HEK293T (cell line): ENCODE data around the gene WNK1.

Source experiments
- BHLHE40 ChIP-seq: fragments of 450-650 bp; IDR thresholded peaks from 2 replicates; pipeline ENCODE4 v1.6.1; 2016; ENCODE audit warnings: mild to moderate bottlenecking, moderate library complexity, borderline replicate concordance
- ELF4 ChIP-seq: fragments of 450-650 bp; IDR thresholded peaks from 2 replicates; pipeline ENCODE4 v1.6.1; 2017; ENCODE audit warnings: antibody characterized with exemption
- FOXM1 ChIP-seq: fragments of 450-650 bp; IDR thresholded peaks from 2 replicates; pipeline ENCODE4 v1.6.1; 2017; ENCODE audit warnings: mild to moderate bottlenecking, borderline replicate concordance
- HDGF ChIP-seq: fragments of 450-650 bp; IDR thresholded peaks from 2 replicates; pipeline ENCODE4 v1.6.1; 2017; ENCODE audit warnings: antibody characterized with exemption, borderline replicate concordance
- NFRKB ChIP-seq: fragments of 450-650 bp; IDR thresholded peaks from 2 replicates; pipeline ENCODE4 v1.6.1; 2016; ENCODE audit warnings: mild to moderate bottlenecking, moderate library complexity
- PKNOX1 ChIP-seq: fragments of 450-650 bp; IDR thresholded peaks from 2 replicates; pipeline ENCODE4 v1.6.1; 2016
- SP1 ChIP-seq: fragments of 450-650 bp; IDR thresholded peaks from 2 replicates; pipeline ENCODE4 v1.6.1; 2017
- SUZ12 ChIP-seq: fragments of 450-650 bp; IDR thresholded peaks from 2 replicates; pipeline ENCODE4 v1.6.1; 2016; ENCODE audit warnings: mild to moderate bottlenecking
- ZNF384 ChIP-seq: fragments of 450-650 bp; IDR thresholded peaks from 2 replicates; pipeline ENCODE4 v1.6.1; 2016

DNA sequence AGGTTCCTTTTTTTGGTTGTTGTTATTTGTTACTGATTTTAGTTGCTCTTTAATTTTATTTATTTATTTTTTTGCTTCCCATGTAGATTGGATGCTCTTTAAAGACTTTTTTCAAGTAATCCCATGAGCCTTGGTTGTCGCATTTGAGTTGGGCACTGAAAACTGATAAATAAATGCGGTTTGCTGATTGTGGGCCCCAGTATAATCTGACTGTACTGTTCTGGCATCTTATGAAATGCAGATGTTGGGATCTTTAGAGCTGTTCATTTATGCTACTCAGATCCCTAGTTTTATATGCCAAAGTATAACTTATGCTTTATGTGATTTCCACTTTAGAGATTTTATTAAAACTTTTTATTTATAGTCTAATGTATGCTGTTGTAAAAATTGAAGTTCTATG, 33.3 kb downstream of the WNK1 start:
- TF ChIP-seq ELF4 (no peak), SP1 (no peak), BHLHE40 (no peak), SUZ12 (no peak), HDGF (no peak), FOXM1 (no peak), PKNOX1 (no peak), ZNF384 (no peak), NFRKB (no peak)
